HCT116 (cell line): ENCODE results near the gene TNRC6C. TPM values are rescaled to one million over a fixed set of nuclear protein-coding genes. Genes with fewer than 3 reads are reported as not detected.

ENCODE experiments used
- ATAC-seq: fragments of 200-7000 bp; cut with Tn5 transposase; 2 replicates; pipeline ENCODE4 v1.9.1; 2020; ENCODE audit warnings: mild to moderate bottlenecking, moderate library complexity
- BruUV-seq: library from RNA; stranded (reverse); fragments of 400-500 nt; replicated peaks from 2 replicates; lab custom pipeline; 2021; lab: Mats Ljungman, UMichigan
- CTCF ChIA-PET: fragments of 300-600 bp; sonication (Branson Sonifier 250); formaldehyde crosslinking; loops from one replicate; lab custom pipeline; 2021; ENCODE audit warnings: antibody characterized with exemption; lab: Charles Lee
- POLR2A ChIA-PET: fragments of 300-600, 350-600 bp; sonication (Branson Sonifier 250); formaldehyde crosslinking; loops from one replicate; lab custom pipeline; 2021; ENCODE audit warnings: antibody characterized with exemption; lab: Charles Lee
- RAD21 ChIA-PET, 2 experiments: fragments of 300-600 bp; sonication (Branson Sonifier 250); formaldehyde crosslinking; loops; one replicate each; lab custom pipeline; 2023; ENCODE audit warnings: low total read pairs in 2 of 2; ENCODE audit not compliant: uncharacterized antibody in 2 of 2, unreplicated experiment in 2 of 2, low non-redundant PET in 1 of 2; lab: Charles Lee
- DNase-seq: peaks from one replicate; pipeline ENCODE4 v3.0.0-alpha.2; 2010; ENCODE audit warnings: low read depth, low spot score
- H2AFZ ChIP-seq: fragments of 200-600 bp; shearing (Covaris generic), sonication (generic); 2 replicates; pipeline ENCODE4 v1.6.1; 2017; ENCODE audit warnings: low read depth, mixed run types, mixed read lengths, antibody characterized with exemption, low read length; ENCODE audit not compliant: poor library complexity, severe bottlenecking
- H3K27ac ChIP-seq: 2 replicates; pipeline ENCODE4 v1.5.1; 2012; ENCODE audit warnings: low read depth, low read length
- H3K27me3 ChIP-seq: fragments of 200-600 bp; sonication (generic); 2 replicates; pipeline ENCODE4 v1.6.1; 2016; ENCODE audit warnings: mixed run types, low read length, mixed read lengths; ENCODE audit not compliant: insufficient read depth
- H3K36me3 ChIP-seq, 2 experiments: fragments of 200-500 bp in 1 of 2; fragments of 200-600 bp in 1 of 2; sonication (Bioruptor generic) in 1 of 2; sonication (generic) in 1 of 2; 2 replicates each; pipeline versions ENCODE4 v1.5.1 to v1.6.1; 2014 to 2016; ENCODE audit warnings: low read length in 2 of 2, inconsistent platforms in 1 of 2, mixed read lengths in 1 of 2, mixed run types in 1 of 2; ENCODE audit not compliant: insufficient read depth in 2 of 2, control insufficient read depth in 1 of 2
- H3K4me1 ChIP-seq, 2 experiments: fragments of 200-600 bp in 1 of 2; sonication (generic) in 1 of 2; 2 replicates each; pipeline versions ENCODE4 v1.5.1 to v1.6.1; 2012 to 2017; ENCODE audit warnings: low read length in 2 of 2, inconsistent platforms in 1 of 2, mild to moderate bottlenecking in 1 of 2, mixed read lengths in 1 of 2, mixed run types in 1 of 2, moderate library complexity in 1 of 2; ENCODE audit not compliant: insufficient read depth in 2 of 2, control insufficient read depth in 1 of 2
- H3K4me2 ChIP-seq: fragments of 200-600 bp; sonication (generic); 2 replicates; pipeline ENCODE4 v1.6.1; 2017; ENCODE audit warnings: mixed run types, low read length, mixed read lengths
- H3K4me3 ChIP-seq, 2 experiments: fragments of 200-600 bp in 1 of 2; sonication (generic) in 1 of 2; replicated peaks in 1 of 2; 2 replicates each; pipeline ENCODE4 v1.5.1; 2011 to 2016; ENCODE audit warnings: low read length in 2 of 2, control low read depth in 1 of 2, low read depth in 1 of 2, mild to moderate bottlenecking in 1 of 2, mixed read lengths in 1 of 2, mixed run types in 1 of 2
- H3K79me2 ChIP-seq: fragments of 200-600 bp; sonication (generic); 2 replicates; pipeline ENCODE4 v1.6.1; 2017; ENCODE audit warnings: mild to moderate bottlenecking, mixed run types, low read length, moderate library complexity, mixed read lengths; ENCODE audit not compliant: insufficient read depth
- H3K9ac ChIP-seq: fragments of 200-600 bp; sonication (generic); 2 replicates; pipeline ENCODE4 v1.6.1; 2016; ENCODE audit warnings: low read length, mixed read lengths
- H3K9me2 ChIP-seq: fragments of 200-600 bp; sonication (generic), shearing (Covaris generic); 2 replicates; pipeline ENCODE4 v1.6.1; 2017; ENCODE audit warnings: mixed run types, mild to moderate bottlenecking, moderate library complexity; ENCODE audit not compliant: insufficient read depth
- H3K9me3 ChIP-seq, 2 experiments: fragments of 200-500 bp in 1 of 2; fragments of 200-600 bp in 1 of 2; sonication (Bioruptor generic) in 1 of 2; sonication (generic) in 1 of 2; 2 replicates each; pipeline ENCODE4 v1.6.1; 2014 to 2017; ENCODE audit warnings: low read length in 2 of 2, mixed read lengths in 2 of 2, inconsistent platforms in 1 of 2, low read depth in 1 of 2, mild to moderate bottlenecking in 1 of 2, mixed run types in 1 of 2, moderate library complexity in 1 of 2; ENCODE audit not compliant: control insufficient read depth in 1 of 2, insufficient read depth in 1 of 2
- H4K20me1 ChIP-seq: fragments of 200-600 bp; sonication (generic), shearing (Covaris generic); 2 replicates; pipeline ENCODE4 v1.6.1; 2017; ENCODE audit warnings: mixed run types, mild to moderate bottlenecking, moderate library complexity; ENCODE audit not compliant: insufficient read depth
- CEBPB ChIP-seq: IDR thresholded peaks from 2 replicates; pipeline ENCODE4 v1.6.1; 2012; ENCODE audit warnings: low read depth
- ELF1 ChIP-seq: IDR thresholded peaks from 2 replicates; pipeline ENCODE4 v1.6.1; 2012; ENCODE audit warnings: low read depth, borderline replicate concordance
- EZH2phosphoT487 ChIP-seq: fragments of 200-600 bp; IDR thresholded peaks from 2 replicates; pipeline ENCODE4 v1.6.1; 2018; ENCODE audit warnings: antibody characterized with exemption, borderline replicate concordance
- FOSL1 ChIP-seq: IDR thresholded peaks from 2 replicates; pipeline ENCODE4 v1.6.1; 2012; ENCODE audit warnings: low read depth
- POLR2A ChIP-seq: IDR thresholded peaks from 2 replicates; pipeline ENCODE4 v1.7.0; 2011; ENCODE audit warnings: borderline replicate concordance; ENCODE audit not compliant: insufficient read depth, insufficient read length; ENCODE audit errors: extremely low read depth
- SIN3A ChIP-seq: IDR thresholded peaks from 2 replicates; pipeline ENCODE4 v1.6.1; 2012; ENCODE audit warnings: low read depth
- SRF ChIP-seq: IDR thresholded peaks from 2 replicates; pipeline ENCODE4 v1.6.1; 2012; ENCODE audit warnings: low read depth
- YY1 ChIP-seq: IDR thresholded peaks from 2 replicates; pipeline ENCODE4 v1.6.1; 2011; ENCODE audit warnings: low read length, low read depth, moderate library complexity, mild to moderate bottlenecking; ENCODE audit not compliant: insufficient replicate concordance; ENCODE audit errors: extremely low read depth
- ZFX ChIP-seq: fragments of 450-650 bp; IDR thresholded peaks from 2 replicates; pipeline ENCODE4 v1.6.1; 2017
- ZNF274 ChIP-seq: fragments of 200-500 bp; sonication (Bioruptor generic); IDR thresholded peaks from 2 replicates; pipeline ENCODE4 v1.6.1; 2014; ENCODE audit warnings: mild to moderate bottlenecking, low read depth, low read length, inconsistent platforms
- intact Hi-C: fragments of 100-400 bp; cut with micrococcal nuclease; formaldehyde crosslinking; loops from 2 replicates; pipeline ENCODE4 v1.10.0; 2022
- total RNA-seq: library from RNA; stranded (reverse); gene quantifications from one replicate; pipeline ENCODE4 v1.2.1, GENCODE V29; 2021; ENCODE audit not compliant: unreplicated experiment
- TF ChIP-seq, protein P1 (sequence below): IDR thresholded peaks from 2 replicates; pipeline ENCODE4 v1.6.1; 2012; ENCODE audit warnings: low read depth

TNRC6C gene
- total RNA-seq, 1 experiment from 2014 or later, result 23.4 TPM

DNA sequence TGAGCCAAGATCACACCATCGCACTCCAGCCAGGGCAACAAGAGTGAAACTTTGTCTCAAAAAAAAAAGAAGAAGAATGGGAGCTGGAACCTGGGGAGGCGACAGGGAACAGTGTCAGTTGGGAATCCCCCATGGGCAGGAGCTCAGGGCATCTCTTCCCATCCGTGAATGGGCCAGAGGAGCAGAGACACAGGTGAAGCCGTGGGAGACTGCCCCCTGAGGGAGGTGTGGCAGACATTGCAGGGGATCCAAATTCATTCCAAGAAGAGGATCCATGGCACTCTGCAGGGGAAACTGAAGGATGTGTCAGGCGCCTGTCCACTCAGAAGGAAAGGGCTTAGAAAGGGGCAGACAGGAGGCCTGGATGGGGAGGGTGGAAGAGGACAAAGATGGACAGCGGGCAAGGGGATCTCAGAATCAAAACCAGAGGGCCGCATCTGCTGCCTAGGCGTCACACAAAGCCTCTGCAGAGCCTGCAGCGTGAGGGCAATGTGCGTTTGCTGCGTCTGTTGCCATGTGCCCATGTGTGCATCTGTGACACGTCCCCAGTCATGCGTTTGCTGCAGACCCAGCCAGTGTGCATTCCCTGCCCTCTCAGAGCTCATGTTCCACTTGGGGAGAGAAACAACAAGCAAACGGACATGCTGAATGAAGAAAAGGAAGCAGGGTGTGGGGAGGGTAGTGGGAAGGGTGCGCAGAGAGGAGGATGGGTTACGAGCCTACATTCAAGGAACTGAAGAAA is 30.6 kb upstream of the TNRC6C start:
- ATAC-seq (no peak), DNase-seq (no peak)
- RAD21 ChIA-PET, result interaction anchor here in 1 of 2 experiments (0.5 kb wide), 1 partner anchor 20 kb away, joined by 3 read pairs; no protein-coding TSS in a partner anchor
- Histone ChIP-seq H3K4me3 (no peak overlapping the region), H3K27me3 (peaks cover 25% of the 10 kb centered on the region; the same call in 1 of the 2 replicates), H3K9ac (no peak overlapping the region), H3K4me2 (no peak overlapping the region), H3K36me3 (no peaks in the 10 kb centered on the region), H3K9me3 (no peaks in the 10 kb centered on the region), H2AFZ (no peak overlapping the region), H3K4me1 (no peaks in the 10 kb centered on the region), H4K20me1 (no peaks in the 10 kb centered on the region), H3K79me2 (no peaks in the 10 kb centered on the region), H3K27ac (no peak overlapping the region), H3K9me2 (no peaks in the 10 kb centered on the region)
- POLR2A ChIA-PET, result interaction anchor here (1.0 to 2.2 kb wide), 2 partner anchors 30 kb away, joined by 3 to 7 read pairs; partner anchors contain the start of gene TNRC6C
- no TSS peak for BruUV-seq
- TF ChIP-seq ELF1 (no peak), YY1 (no peak), ZNF274 (no peak), POLR2A (no peak), SIN3A (no peak), ZFX (no peak), SRF (no peak), EZH2phosphoT487 (no peak), CEBPB (no peak), FOSL1 (no peak)
- TF ChIP-seq, protein P1, sequence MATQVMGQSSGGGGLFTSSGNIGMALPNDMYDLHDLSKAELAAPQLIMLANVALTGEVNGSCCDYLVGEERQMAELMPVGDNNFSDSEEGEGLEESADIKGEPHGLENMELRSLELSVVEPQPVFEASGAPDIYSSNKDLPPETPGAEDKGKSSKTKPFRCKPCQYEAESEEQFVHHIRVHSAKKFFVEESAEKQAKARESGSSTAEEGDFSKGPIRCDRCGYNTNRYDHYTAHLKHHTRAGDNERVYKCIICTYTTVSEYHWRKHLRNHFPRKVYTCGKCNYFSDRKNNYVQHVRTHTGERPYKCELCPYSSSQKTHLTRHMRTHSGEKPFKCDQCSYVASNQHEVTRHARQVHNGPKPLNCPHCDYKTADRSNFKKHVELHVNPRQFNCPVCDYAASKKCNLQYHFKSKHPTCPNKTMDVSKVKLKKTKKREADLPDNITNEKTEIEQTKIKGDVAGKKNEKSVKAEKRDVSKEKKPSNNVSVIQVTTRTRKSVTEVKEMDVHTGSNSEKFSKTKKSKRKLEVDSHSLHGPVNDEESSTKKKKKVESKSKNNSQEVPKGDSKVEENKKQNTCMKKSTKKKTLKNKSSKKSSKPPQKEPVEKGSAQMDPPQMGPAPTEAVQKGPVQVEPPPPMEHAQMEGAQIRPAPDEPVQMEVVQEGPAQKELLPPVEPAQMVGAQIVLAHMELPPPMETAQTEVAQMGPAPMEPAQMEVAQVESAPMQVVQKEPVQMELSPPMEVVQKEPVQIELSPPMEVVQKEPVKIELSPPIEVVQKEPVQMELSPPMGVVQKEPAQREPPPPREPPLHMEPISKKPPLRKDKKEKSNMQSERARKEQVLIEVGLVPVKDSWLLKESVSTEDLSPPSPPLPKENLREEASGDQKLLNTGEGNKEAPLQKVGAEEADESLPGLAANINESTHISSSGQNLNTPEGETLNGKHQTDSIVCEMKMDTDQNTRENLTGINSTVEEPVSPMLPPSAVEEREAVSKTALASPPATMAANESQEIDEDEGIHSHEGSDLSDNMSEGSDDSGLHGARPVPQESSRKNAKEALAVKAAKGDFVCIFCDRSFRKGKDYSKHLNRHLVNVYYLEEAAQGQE, result no peak
- intact Hi-C loops, result no loop called here
- CTCF ChIA-PET, result no interaction called here
